Suprapubic skin (tissue), 4 donors: Measurements from ENCODE around the gene IGFBP4. TPM values are rescaled to one million over a fixed set of nuclear protein-coding genes. Genes with fewer than 3 reads are reported as not detected.

Experiments used
- DNase-seq, 2 donors: peaks; one replicate each; pipeline ENCODE4 v3.0.0-alpha.2; 2019; ENCODE audit warnings: low spot score in 2 of 2
- H3K27ac ChIP-seq: fragments of 200-600 bp; sonication (generic); one replicate; pipeline ENCODE4 v1.5.1; 2019
- H3K27me3 ChIP-seq: fragments of 200-600 bp; sonication (generic); one replicate; pipeline ENCODE4 v1.5.1; 2019
- H3K36me3 ChIP-seq: fragments of 200-600 bp; sonication (generic); one replicate; pipeline ENCODE4 v1.5.1; 2019
- H3K4me1 ChIP-seq: fragments of 200-600 bp; sonication (generic); one replicate; pipeline ENCODE4 v1.5.1; 2019
- H3K4me3 ChIP-seq: fragments of 200-600 bp; sonication (generic); one replicate; pipeline ENCODE4 v1.5.1; 2019; ENCODE audit warnings: mild to moderate bottlenecking
- H3K9me3 ChIP-seq: fragments of 200-600 bp; sonication (generic); one replicate; pipeline ENCODE4 v1.5.1; 2019
- EP300 ChIP-seq: sonication (generic); formaldehyde crosslinking; IDR thresholded peaks from one replicate; pipeline ENCODE4 v1.6.1; 2017; ENCODE audit warnings: antibody characterized with exemption
- POLR2A ChIP-seq, 2 donors: fragments of 450-650 bp; IDR thresholded peaks; one replicate each; pipeline ENCODE4 v1.6.1; 2017; ENCODE audit warnings: antibody characterized with exemption in 2 of 2, mild to moderate bottlenecking in 2 of 2, moderate library complexity in 2 of 2
- POLR2AphosphoS5 ChIP-seq, 3 donors: sonication (generic); formaldehyde crosslinking; IDR thresholded peaks; one replicate each; pipeline ENCODE4 v1.6.1; 2017; ENCODE audit warnings: antibody characterized with exemption in 3 of 3
- WGBS: methylation state at CpG from one replicate; pipeline ENCODE4 v1.1.5; 2018; 5-methylcytosine and 5-hydroxymethylcytosine counted together
- total RNA-seq, 4 donors: library from RNA; depleted of rRNA; stranded (reverse); fragments of >200 nt; gene quantifications; one replicate each; pipeline ENCODE4 v1.1.0, GENCODE V29; 2016
- TF ChIP-seq, protein P1 (sequence below), 2 donors: fragments of 200-600 bp in 1 of 2; fragments of 450-650 bp in 1 of 2; sonication (generic) in 1 of 2; IDR thresholded peaks; one replicate each; pipeline ENCODE4 v1.5.1; 2016 to 2019; ENCODE audit warnings: antibody characterized with exemption in 2 of 2, mild to moderate bottlenecking in 1 of 2, moderate library complexity in 1 of 2

Gene IGFBP4
- total RNA-seq, 4 donors from 2014 or later, result 45.0 to 88.8 (median 74.6) TPM

DNA sequence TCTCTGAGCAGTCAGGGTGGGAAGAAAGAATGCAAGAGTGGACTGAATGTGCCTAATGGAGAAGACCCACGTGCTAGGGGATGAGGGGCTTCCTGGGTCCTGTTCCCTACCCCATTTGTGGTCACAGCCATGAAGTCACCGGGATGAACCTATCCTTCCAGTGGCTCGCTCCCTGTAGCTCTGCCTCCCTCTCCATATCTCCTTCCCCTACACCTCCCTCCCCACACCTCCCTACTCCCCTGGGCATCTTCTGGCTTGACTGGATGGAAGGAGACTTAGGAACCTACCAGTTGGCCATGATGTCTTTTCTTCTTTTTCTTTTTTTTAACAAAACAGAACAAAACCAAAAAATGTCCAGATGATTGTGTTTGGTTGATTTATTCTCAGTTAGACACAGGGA is 14.1 kb downstream of the IGFBP4 start:
- Histone ChIP-seq H3K27ac (peak overlapping the region; percentile 50), H3K36me3 (peaks cover 38% of the 10 kb centered on the region), H3K4me3 (no peak overlapping the region), H3K9me3 (no peaks in the 10 kb centered on the region), H3K4me1 (peaks cover 65% of the 10 kb centered on the region), H3K27me3 (no peaks in the 10 kb centered on the region)
- TF ChIP-seq EP300, result no peak
- TF ChIP-seq, protein P1, sequence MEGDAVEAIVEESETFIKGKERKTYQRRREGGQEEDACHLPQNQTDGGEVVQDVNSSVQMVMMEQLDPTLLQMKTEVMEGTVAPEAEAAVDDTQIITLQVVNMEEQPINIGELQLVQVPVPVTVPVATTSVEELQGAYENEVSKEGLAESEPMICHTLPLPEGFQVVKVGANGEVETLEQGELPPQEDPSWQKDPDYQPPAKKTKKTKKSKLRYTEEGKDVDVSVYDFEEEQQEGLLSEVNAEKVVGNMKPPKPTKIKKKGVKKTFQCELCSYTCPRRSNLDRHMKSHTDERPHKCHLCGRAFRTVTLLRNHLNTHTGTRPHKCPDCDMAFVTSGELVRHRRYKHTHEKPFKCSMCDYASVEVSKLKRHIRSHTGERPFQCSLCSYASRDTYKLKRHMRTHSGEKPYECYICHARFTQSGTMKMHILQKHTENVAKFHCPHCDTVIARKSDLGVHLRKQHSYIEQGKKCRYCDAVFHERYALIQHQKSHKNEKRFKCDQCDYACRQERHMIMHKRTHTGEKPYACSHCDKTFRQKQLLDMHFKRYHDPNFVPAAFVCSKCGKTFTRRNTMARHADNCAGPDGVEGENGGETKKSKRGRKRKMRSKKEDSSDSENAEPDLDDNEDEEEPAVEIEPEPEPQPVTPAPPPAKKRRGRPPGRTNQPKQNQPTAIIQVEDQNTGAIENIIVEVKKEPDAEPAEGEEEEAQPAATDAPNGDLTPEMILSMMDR (IDR thresholded peaks at IDR 0.05), result no peak
- no peak for TF ChIP-seq POLR2A (IDR thresholded peaks at IDR 0.05)
- TF ChIP-seq POLR2AphosphoS5 (IDR thresholded peaks at IDR 0.05), result no peak
- whole genome bisulfite sequencing, result 73% methylated on average over 3 of the region's 3 CpGs
- DNase-seq, result no peak

DNA sequence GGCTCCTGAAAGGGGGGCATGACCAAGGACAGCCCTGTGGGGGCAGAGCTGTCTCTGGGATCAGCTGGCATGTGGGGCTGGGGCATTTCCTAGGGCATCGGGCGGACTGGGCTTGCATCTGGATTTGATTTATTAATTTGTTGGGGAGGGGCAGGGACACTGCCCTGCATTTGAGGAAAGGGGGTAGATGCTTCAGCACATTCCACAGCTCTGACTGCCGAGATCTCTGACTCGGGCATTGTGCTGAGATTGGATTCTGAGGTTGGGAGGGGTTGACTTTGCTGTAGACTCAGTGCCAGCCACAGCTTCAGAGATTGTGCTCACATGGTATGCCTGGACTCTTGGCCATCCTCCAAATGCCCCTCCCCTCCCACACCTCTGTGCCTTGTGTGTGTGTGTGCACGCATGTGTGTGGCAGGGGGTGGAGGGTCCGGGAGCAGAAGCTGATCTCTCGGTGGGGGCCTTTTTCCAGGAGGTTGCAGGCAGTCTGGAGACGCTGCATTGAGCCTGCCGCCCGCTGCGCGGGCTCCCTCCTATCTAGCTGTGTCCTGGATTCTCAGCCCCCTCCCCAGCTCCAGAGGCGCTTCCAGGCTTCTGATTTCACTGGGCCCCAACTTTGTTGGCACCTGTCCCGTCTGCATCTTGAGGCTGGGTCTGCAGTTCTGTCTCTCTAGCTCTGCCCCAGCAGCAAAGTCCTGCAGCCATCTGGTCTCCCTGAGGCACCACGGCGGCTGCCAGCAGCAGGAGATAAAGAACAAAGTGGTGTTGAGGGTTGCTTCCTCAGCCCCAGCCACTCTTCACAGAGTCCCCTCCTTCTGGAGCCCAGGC is 14.9 kb downstream of the IGFBP4 start:
- WGBS, result 27% methylated on average over 11 of the region's 16 CpGs
- no peaks in the 10 kb centered on the region for H3K9me3 ChIP-seq
- TF ChIP-seq, protein P1 (IDR thresholded peaks at IDR 0.05), result no peak
- TF ChIP-seq POLR2AphosphoS5 (IDR thresholded peaks at IDR 0.05), result peak in 1 of 3 donors; percentile 16
- DNase-seq, result no peak
- no peak overlapping the region for H3K27ac ChIP-seq
- H3K27me3 ChIP-seq, result no peaks in the 10 kb centered on the region
- peaks cover 31% of the 10 kb centered on the region for H3K36me3 ChIP-seq
- peaks cover 67% of the 10 kb centered on the region for H3K4me1 ChIP-seq
- H3K4me3 ChIP-seq, result no peak overlapping the region

DNA sequence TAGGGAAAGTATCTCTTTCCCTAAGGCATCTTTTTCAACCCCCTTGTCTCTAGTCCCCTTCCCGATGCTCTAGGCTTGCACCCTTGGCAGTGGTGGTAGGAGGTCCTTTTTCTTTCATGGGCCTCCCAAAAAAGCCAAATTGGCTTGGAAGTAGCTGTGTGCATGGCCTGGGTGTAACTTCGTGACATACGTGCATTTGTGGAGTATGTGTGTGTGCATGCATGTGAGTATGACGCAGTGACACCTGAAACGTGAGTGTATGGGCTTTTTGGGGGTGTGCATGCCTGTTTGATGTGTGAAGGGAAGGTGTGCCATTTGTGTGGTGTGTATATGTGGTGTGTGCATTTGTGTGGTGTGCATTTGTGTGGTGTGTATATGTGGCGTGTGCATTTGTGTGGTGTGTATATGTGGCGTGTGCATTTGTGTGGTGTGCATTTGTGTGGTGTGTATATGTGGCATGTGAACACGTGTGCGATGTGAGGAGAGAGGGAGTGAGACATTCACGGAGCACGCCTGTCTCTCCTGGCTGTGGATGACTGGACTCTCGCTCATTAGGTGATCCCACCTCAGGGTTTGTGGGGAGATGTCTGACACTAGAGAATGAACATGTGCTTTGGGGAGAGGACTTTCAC is 15.7 kb downstream of the IGFBP4 start:
- no peak overlapping the region for H3K27ac ChIP-seq
- H3K27me3 ChIP-seq, result no peaks in the 10 kb centered on the region
- H3K4me3 ChIP-seq, result no peak overlapping the region
- DNase-seq, result no peak
- TF ChIP-seq, protein P1 (IDR thresholded peaks at IDR 0.05), result no peak
- TF ChIP-seq POLR2A (IDR thresholded peaks at IDR 0.05), result no peak
- no peak for TF ChIP-seq EP300
- TF ChIP-seq POLR2AphosphoS5 (IDR thresholded peaks at IDR 0.05), result no peak
- peaks cover 67% of the 10 kb centered on the region for H3K4me1 ChIP-seq
- peaks cover 23% of the 10 kb centered on the region for H3K36me3 ChIP-seq
- H3K9me3 ChIP-seq, result no peaks in the 10 kb centered on the region
- WGBS, result 79% methylated on average over 12 of the region's 12 CpGs

DNA sequence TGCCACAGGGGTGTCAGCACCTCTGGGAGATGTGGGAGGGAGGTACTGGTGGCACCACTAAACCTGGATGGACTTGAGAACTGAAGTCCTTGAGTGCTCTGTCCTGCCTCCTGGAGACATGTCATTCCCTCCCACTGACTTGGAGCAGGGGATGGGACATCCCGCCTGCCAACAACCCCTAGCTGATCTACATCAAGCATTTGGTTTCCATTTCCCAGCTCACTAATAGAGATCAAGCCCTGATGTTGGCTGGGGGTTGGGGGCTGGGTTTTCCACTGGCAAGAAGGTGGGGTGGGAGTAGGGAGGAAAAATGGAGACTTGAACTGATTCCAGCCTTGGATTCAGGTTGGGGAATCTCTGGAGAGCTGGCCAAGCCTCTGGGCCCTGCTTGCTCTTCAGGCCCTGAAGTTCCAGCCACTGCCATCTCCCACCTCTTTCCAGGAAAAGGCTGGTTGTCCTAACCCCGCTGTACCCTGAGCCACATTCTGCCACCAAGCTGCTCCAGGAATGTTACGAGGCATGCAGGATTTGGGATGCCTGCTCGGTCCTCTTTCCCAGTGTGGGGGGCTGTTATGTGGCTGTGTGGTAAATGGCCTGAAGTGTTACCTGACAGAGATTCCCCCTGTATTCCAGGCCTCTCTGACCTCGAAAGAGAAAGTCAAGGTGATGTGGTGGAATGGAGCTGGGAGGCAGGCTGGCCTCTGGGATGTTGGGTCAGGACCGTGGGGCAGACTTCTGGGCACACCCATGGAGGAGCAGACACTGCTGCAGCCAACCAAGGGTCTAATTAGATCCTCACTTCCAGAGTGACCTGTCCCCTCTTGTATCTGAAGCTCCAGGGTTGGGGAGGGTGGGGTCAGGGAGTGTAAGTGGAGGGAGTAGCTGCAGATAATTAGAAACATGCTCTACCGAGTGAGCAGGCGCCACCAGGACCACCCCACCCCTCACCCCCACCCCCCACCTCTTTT is 16.7 kb downstream of the IGFBP4 start:
- Histone ChIP-seq H3K9me3 (no peaks in the 10 kb centered on the region), H3K36me3 (peaks cover 13% of the 10 kb centered on the region), H3K4me3 (no peak overlapping the region), H3K4me1 (peaks cover 67% of the 10 kb centered on the region), H3K27me3 (no peaks in the 10 kb centered on the region), H3K27ac (no peak overlapping the region)
- DNase-seq, result no peak
- WGBS, result 61% methylated on average over 7 of the region's 8 CpGs
- no peak for TF ChIP-seq POLR2A (IDR thresholded peaks at IDR 0.05)
- TF ChIP-seq POLR2AphosphoS5 (IDR thresholded peaks at IDR 0.05), result no peak
- TF ChIP-seq EP300, result no peak
- TF ChIP-seq, protein P1 (IDR thresholded peaks at IDR 0.05), result no peak
